ENCODE data around the gene ZNF653. TPM values are rescaled to one million over a fixed set of nuclear protein-coding genes. Genes with fewer than 3 reads are reported as not detected.
A peak's percentile ranks its signal among the peaks of the same experiment; 100 is the strongest.

The ZNF653 gene
- total RNA-seq, result 10.3 and 14.1 TPM in 2 replicates

GRCh38 chr19:11505504-11506100 lies at the start of gene ZNF653:
TSS of gene ZNF653 (minus strand) at chr19:11505839. CDS start at chr19:11505786, 53 bp downstream.
- intact Hi-C loops (cut with micrococcal nuclease), result loop anchor here (1.0 to 2.0 kb wide), 10 partner anchors 23 to 635 kb away; partner anchors contain the start of genes CARM1, CCDC159, ECSIT and ELOF1
- Mint-ChIP-seq H3K4me3 (peak within 1 kb of the TSS; percentile 92), H3K27ac (peak within 1 kb of the TSS; percentile 95), H3K27me3 (no peaks in the 10 kb centered on the region), H3K4me1 (peaks cover 18% of the 10 kb centered on the region), H3K36me3 (ENCODE audit: low read depth) (peaks cover 16% of the 10 kb centered on the region), H3K9me3 (no peaks in the 10 kb centered on the region)
- CTCF ChIA-PET, result interaction anchor here (0.6 kb wide), 1 partner anchor 23 kb away, joined by 3 read pairs; no protein-coding TSS in a partner anchor
- ATAC-seq (ENCODE audit: low read depth) (peak; percentile 49), DNase-seq (peak; percentile 91)
- TF ChIP-seq, protein P1, sequence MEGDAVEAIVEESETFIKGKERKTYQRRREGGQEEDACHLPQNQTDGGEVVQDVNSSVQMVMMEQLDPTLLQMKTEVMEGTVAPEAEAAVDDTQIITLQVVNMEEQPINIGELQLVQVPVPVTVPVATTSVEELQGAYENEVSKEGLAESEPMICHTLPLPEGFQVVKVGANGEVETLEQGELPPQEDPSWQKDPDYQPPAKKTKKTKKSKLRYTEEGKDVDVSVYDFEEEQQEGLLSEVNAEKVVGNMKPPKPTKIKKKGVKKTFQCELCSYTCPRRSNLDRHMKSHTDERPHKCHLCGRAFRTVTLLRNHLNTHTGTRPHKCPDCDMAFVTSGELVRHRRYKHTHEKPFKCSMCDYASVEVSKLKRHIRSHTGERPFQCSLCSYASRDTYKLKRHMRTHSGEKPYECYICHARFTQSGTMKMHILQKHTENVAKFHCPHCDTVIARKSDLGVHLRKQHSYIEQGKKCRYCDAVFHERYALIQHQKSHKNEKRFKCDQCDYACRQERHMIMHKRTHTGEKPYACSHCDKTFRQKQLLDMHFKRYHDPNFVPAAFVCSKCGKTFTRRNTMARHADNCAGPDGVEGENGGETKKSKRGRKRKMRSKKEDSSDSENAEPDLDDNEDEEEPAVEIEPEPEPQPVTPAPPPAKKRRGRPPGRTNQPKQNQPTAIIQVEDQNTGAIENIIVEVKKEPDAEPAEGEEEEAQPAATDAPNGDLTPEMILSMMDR (IDR thresholded peaks at IDR 0.05), result no peak
- POLR2A ChIA-PET, result interaction anchor here (0.6 to 2.1 kb wide), 5 partner anchors 23 to 130 kb away, joined by 3 to 8 read pairs (median 4); partner anchors contain the start of genes ECSIT and ELOF1

DNA sequence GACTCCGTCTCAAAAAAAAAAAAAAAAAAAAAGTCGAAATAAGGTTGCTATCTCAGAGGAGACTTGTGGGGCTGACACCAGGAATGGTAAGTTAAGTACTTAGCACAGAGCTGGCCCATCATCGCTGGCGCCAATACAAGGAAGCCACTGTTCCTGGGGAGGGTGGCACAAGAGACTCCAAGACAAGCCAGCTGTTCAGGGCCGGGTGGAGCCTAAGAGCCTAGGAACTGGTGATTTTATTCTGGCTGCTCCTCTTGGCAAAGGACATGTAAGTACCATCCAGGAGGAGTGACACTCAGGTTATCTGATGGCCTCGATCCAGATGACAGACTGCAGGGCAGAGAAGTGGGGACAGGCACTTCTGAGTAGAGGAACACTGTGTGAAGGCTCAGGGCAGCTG lies 49.6 kb upstream of the ZNF653 start:
- POLR2A ChIA-PET, result interaction anchor here (0.6 to 1.0 kb wide), 5 partner anchors 26 to 1165 kb away, joined by 4 to 7 read pairs (median 5); partner anchors contain the start of gene ECSIT
- ATAC-seq (ENCODE audit: low read depth) (no peak), DNase-seq (no peak)
- TF ChIP-seq, protein P1 (IDR thresholded peaks at IDR 0.05), result no peak
- Mint-ChIP-seq H3K27me3 (no peaks in the 10 kb centered on the region), H3K4me1 (peaks cover 64% of the 10 kb centered on the region), H3K4me3 (no peak overlapping the region), H3K36me3 (ENCODE audit: low read depth) (peaks cover 44% of the 10 kb centered on the region), H3K9me3 (no peaks in the 10 kb centered on the region), H3K27ac (peak overlapping the region; percentile 5)
- CTCF ChIA-PET, result no interaction called here
- intact Hi-C loops (cut with micrococcal nuclease), result no loop called here

GRCh38 chr19:11554160-11554559 lies 48.5 kb upstream of the ZNF653 start:
- intact Hi-C loops (cut with micrococcal nuclease), result no loop called here
- ChIA-PET CTCF (no interaction called here), POLR2A (interaction anchor here (0.6 to 1.2 kb wide), 8 partner anchors 24 to 996 kb away, joined by 3 to 8 read pairs (median 5); partner anchors contain the start of gene ECSIT)
- no peaks in the 10 kb centered on the region for H3K9me3 Mint-ChIP-seq
- peak overlapping the region; percentile 44 for H3K4me3 Mint-ChIP-seq
- peaks cover 42% of the 10 kb centered on the region for H3K36me3 Mint-ChIP-seq (ENCODE audit: low read depth)
- H3K27ac Mint-ChIP-seq, result peak overlapping the region; percentile 77
- no peaks in the 10 kb centered on the region for H3K27me3 Mint-ChIP-seq
- TF ChIP-seq, protein P1 (IDR thresholded peaks at IDR 0.05), result no peak
- H3K4me1 Mint-ChIP-seq, result peaks cover 58% of the 10 kb centered on the region
- peak; percentile 36 for ATAC-seq (ENCODE audit: low read depth)
- no peak for DNase-seq

DNA sequence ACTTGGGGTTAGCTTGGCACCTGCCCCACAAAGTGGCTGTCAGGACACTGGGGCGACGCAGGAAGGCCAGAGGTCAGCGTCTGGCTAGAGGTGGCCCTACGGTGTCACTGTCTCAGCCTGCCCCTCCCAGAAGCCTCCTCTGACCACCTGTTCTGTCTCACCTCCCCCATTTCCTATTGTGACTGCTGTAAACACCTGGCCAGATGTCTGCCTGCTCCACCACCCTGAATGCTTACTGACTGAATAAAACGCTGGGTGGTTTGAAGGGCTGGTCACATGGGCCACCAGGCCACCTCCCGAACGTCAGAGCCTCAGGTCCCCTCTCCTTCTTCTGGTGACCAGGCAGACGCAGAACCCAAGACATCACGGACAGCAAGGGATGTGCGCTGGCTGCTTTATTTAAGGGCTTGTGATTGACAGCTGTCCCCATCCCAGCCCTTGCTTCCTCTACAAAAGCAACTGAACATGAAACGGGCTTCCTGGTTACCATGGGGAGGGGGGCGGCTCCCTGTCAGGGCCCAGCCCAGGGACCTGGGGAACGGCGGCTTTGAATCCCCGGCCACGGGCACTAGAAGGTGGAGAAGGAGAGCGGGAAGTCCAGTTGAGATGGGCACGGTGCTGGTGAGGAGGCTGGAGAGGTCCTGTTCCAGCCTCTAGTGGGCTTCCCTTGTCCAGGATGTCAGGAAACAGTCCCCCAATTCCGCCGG lies 47.2 kb upstream of the ZNF653 start:
- TF ChIP-seq, protein P1 (IDR thresholded peaks at IDR 0.05), result no peak
- ATAC-seq (ENCODE audit: low read depth) (no peak), DNase-seq (no peak)
- Mint-ChIP-seq H3K4me1 (peaks cover 45% of the 10 kb centered on the region), H3K9me3 (no peaks in the 10 kb centered on the region), H3K27ac (peak overlapping the region; percentile 54), H3K36me3 (ENCODE audit: low read depth) (peaks cover 39% of the 10 kb centered on the region), H3K4me3 (no peak overlapping the region), H3K27me3 (no peaks in the 10 kb centered on the region)
- POLR2A ChIA-PET, result no interaction called here
- intact Hi-C loops (cut with micrococcal nuclease), result no loop called here
- CTCF ChIA-PET, result interaction anchor here (1.8 kb wide), 1 partner anchor 17 kb away, joined by 9 read pairs; no protein-coding TSS in a partner anchor
